ENCODE results near the gene ELOVL1. TPM values are rescaled to one million over a fixed set of nuclear protein-coding genes. Genes with fewer than 3 reads are reported as not detected.

The ELOVL1 gene
- total RNA-seq, 1 experiment from 2014 or later = 53.7 TPM

DNA sequence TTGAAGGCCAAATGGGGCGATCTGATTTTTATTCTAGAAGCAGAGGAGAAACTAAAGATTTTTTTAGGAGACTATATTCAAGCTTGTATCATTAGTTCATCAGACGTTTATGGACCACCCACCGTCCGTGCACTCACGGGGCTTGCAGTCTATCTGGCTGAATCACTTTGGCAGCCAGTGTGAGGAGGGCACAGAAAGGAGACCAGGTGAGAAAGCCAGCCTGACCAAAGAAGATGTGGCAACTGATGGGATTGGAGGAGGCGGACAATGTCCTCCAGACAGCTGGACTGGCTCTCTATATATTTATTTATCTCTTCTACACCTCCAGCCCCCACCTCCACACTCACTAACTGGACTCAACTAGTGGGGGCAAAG lies 822 bp upstream of the ELOVL1 start:
- ChIA-PET POLR2A (ENCODE audit: low non-redundant PET) (no interaction called here), CTCF (interaction anchor here (1.0 kb wide), 1 partner anchor 142 kb away, joined by 3 read pairs; no protein-coding TSS in a partner anchor)
- intact Hi-C loops (cut with micrococcal nuclease; ENCODE audit: unreplicated experiment) = no loop called here
- peaks cover 6% of the 10 kb centered on the region for H3K4me1 ChIP-seq (ENCODE audit: insufficient read depth, low read length, poor library complexity, severe bottlenecking)
- H3K36me3 ChIP-seq (ENCODE audit: insufficient read depth, low read length, poor library complexity, severe bottlenecking) = peaks cover 14% of the 10 kb centered on the region
- no peaks in the 10 kb centered on the region for H3K27me3 ChIP-seq (replicated peaks; ENCODE audit: insufficient read depth, low read depth, low read length, poor library complexity)
- peak overlapping the region; percentile 89 for H3K27ac ChIP-seq (ENCODE audit: low read depth, low read length, poor library complexity, severe bottlenecking)
- H3K4me3 ChIP-seq (ENCODE audit: low read depth, low read length, poor library complexity, severe bottlenecking) = peak overlapping the region; percentile 70
- TSS peak; percentile 76 for BruUV-seq (replicated peaks)
- TF ChIP-seq EZH2 (IDR thresholded peaks at IDR 0.05; ENCODE audit: borderline replicate concordance, low read depth, low read length, poor library complexity, severe bottlenecking) = no peak
- TF ChIP-seq, protein P1, sequence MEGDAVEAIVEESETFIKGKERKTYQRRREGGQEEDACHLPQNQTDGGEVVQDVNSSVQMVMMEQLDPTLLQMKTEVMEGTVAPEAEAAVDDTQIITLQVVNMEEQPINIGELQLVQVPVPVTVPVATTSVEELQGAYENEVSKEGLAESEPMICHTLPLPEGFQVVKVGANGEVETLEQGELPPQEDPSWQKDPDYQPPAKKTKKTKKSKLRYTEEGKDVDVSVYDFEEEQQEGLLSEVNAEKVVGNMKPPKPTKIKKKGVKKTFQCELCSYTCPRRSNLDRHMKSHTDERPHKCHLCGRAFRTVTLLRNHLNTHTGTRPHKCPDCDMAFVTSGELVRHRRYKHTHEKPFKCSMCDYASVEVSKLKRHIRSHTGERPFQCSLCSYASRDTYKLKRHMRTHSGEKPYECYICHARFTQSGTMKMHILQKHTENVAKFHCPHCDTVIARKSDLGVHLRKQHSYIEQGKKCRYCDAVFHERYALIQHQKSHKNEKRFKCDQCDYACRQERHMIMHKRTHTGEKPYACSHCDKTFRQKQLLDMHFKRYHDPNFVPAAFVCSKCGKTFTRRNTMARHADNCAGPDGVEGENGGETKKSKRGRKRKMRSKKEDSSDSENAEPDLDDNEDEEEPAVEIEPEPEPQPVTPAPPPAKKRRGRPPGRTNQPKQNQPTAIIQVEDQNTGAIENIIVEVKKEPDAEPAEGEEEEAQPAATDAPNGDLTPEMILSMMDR (conservative IDR thresholded peaks at IDR 0.05; ENCODE audit: low read depth, low read length) = no peak
- no peaks in the 10 kb centered on the region for H3K9me3 ChIP-seq (ENCODE audit: low read depth, low read length, poor library complexity, severe bottlenecking)
- no peak for DNase-seq (ENCODE audit: low spot score)

DNA sequence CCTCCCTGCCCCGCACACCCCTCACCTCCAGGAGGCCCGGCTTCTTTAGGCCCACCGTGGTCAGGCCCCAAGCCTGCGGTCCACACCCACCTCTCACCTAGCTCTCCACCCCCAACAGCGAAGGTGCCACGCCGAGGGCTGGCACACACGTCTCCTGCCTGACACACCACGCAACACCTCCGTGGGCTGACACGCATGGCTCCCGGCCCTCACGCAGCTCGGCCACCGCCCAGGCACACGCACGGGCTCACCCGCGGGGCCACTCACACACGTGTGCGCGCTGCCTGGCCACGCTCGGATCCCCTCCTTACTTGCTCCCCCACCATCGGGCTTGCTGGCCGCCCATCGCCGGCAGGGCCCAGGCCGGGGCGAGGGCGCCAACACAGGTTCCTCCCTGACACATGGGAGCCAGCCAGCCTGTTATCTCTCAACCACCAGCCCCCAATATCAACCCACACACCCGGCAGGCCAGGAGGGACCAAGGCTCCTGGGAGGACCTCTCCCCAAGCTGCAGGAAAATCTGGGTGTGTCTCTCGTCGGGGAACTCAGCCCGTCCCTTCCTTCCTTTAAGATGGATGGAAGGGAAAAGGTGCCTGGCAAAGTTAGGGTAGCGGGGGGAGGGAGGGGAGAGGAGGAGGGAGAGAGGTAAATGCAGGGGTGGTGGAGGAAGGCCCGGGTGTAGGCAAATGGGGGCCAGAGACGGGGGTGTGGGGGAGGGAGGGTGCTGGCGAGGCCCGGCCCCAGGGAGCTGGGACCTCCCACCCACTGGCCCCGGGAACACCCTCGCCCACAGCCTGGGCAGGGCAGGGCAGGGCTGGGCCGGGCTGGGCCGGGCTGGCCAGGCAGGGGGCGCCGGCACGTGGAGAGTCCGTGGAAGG lies 546 bp downstream of the ELOVL1 start:
- Histone ChIP-seq H3K27me3 (replicated peaks; ENCODE audit: insufficient read depth, low read depth, low read length, poor library complexity) (no peaks in the 10 kb centered on the region), H3K36me3 (ENCODE audit: insufficient read depth, low read length, poor library complexity, severe bottlenecking) (peaks cover 27% of the 10 kb centered on the region), H3K9me3 (ENCODE audit: low read depth, low read length, poor library complexity, severe bottlenecking) (no peaks in the 10 kb centered on the region), H3K4me1 (ENCODE audit: insufficient read depth, low read length, poor library complexity, severe bottlenecking) (peaks cover 6% of the 10 kb centered on the region), H3K27ac (ENCODE audit: low read depth, low read length, poor library complexity, severe bottlenecking) (peak overlapping the region; percentile 89), H3K4me3 (ENCODE audit: low read depth, low read length, poor library complexity, severe bottlenecking) (peak overlapping the region; percentile 70)
- POLR2A ChIA-PET (ENCODE audit: low non-redundant PET) = no interaction called here
- peak; percentile 35 for DNase-seq (ENCODE audit: low spot score)
- no peak for TF ChIP-seq EZH2 (IDR thresholded peaks at IDR 0.05; ENCODE audit: borderline replicate concordance, low read depth, low read length, poor library complexity, severe bottlenecking)
- TF ChIP-seq, protein P1 (conservative IDR thresholded peaks at IDR 0.05; ENCODE audit: low read depth, low read length) = no peak
- intact Hi-C loops (cut with micrococcal nuclease; ENCODE audit: unreplicated experiment) = no loop called here
- CTCF ChIA-PET = interaction anchor here (0.5 to 1.0 kb wide), 3 partner anchors 9 to 140 kb away, joined by 3 to 13 read pairs (median 4); partner anchors contain the start of gene CDC20
- BruUV-seq (replicated peaks) = no TSS peak

DNA sequence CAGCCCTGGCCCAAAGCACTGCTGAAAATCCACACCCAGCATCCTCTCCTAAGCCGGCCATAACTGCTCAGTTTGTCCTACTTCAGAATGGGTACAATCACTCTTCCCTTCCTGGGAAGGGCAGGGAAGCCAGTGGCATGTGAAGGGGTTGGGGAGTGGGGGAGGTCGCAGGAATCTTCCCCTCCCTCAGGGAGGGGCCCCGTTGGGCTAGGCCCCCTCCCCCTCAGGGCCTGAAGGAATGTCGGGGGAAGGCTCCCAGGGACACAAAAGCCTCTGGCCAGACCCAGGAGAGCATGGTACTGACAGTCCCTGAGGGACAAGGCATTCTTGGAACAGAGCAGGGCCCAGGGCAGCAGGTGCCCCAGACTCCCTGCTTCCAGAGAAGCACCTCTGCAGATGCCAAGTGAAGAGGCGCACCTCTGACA lies 1.2 kb downstream of the ELOVL1 start:
- TF ChIP-seq EZH2 (IDR thresholded peaks at IDR 0.05; ENCODE audit: borderline replicate concordance, low read depth, low read length, poor library complexity, severe bottlenecking) = no peak
- TF ChIP-seq, protein P1 (conservative IDR thresholded peaks at IDR 0.05; ENCODE audit: low read depth, low read length) = no peak
- ChIA-PET CTCF (no interaction called here), POLR2A (ENCODE audit: low non-redundant PET) (no interaction called here)
- Histone ChIP-seq H3K4me3 (ENCODE audit: low read depth, low read length, poor library complexity, severe bottlenecking) (peak overlapping the region; percentile 70), H3K4me1 (ENCODE audit: insufficient read depth, low read length, poor library complexity, severe bottlenecking) (peaks cover 8% of the 10 kb centered on the region), H3K27ac (ENCODE audit: low read depth, low read length, poor library complexity, severe bottlenecking) (peak overlapping the region; percentile 89), H3K27me3 (replicated peaks; ENCODE audit: insufficient read depth, low read depth, low read length, poor library complexity) (no peaks in the 10 kb centered on the region), H3K36me3 (ENCODE audit: insufficient read depth, low read length, poor library complexity, severe bottlenecking) (peaks cover 34% of the 10 kb centered on the region), H3K9me3 (ENCODE audit: low read depth, low read length, poor library complexity, severe bottlenecking) (no peaks in the 10 kb centered on the region)
- BruUV-seq (replicated peaks) = no TSS peak
- intact Hi-C loops (cut with micrococcal nuclease; ENCODE audit: unreplicated experiment) = no loop called here
- DNase-seq (ENCODE audit: low spot score) = no peak

All from A673 (cell line).